GM18873 (cell line): ENCODE results near the gene NUP50.

ENCODE experiments used
- ATAC-seq: cut with Tn5 transposase; IDR thresholded peaks from one replicate; pipeline ENCODE4 v1.9.1; 2021; ENCODE audit warnings: mild to moderate bottlenecking, moderate library complexity, moderate number of reproducible peaks; ENCODE audit not compliant: unreplicated experiment, low FRiP score

Gene NUP50

GRCh38 chr22:45225732-45226502, 62.2 kb downstream of the NUP50 start:
- no peak for ATAC-seq

DNA sequence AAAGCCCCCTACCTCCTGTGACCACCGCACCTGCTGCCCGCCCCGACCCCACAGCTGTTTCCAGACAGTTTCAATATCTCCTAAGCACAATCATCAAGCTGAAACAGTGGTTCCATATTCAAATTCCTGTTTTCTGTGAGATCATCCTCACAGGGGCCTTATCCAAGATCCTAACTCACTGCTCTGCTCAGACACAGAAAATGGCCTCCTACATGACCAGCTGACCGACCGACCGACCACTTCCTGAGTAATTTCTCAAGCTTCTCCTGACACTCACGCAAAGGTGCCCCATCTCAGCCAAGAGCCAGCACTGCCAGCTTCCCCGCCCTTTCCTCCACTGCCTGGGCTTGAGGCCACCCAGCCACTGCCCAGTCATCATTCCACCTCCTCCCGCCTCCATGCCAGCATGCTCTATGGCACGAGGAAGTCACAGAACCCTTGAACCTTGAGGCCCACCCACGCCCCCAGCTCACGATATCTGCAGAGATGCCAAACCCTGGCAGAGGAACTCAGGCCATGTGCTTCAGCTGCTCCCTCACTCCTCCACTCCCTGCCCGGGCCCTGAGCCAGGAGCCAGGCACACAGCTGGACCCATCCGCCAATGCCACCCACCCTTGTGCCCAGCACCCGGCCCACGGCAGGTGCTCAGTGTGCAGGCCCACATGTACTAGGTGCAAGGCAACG, 62.9 kb downstream of the NUP50 start:
- no peak for ATAC-seq

GRCh38 chr22:45227645-45228400, 64.1 kb downstream of the NUP50 start:
- no peak for ATAC-seq

DNA sequence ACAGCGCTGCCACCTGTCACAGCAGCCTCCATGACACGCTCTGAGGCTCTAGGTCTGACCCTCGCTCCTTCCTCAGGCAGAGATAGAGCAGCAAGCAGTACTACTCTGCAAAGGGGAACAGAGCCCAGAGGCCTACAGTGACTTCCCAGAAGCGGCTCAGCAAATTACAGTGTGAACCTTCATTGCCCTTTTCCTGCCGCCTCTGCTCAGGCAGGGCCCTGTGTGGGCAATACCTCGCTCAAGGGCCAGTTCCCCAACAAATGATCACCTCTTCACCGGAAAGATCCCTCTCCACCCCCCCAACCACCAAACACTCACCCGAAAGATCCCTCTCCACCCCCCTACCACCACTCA, 64.7 kb downstream of the NUP50 start:
- no peak for ATAC-seq

- no peak for ATAC-seq
These were observed 65.5 kb downstream of the NUP50 start for GRCh38 chr22:45229181-45229580.

DNA sequence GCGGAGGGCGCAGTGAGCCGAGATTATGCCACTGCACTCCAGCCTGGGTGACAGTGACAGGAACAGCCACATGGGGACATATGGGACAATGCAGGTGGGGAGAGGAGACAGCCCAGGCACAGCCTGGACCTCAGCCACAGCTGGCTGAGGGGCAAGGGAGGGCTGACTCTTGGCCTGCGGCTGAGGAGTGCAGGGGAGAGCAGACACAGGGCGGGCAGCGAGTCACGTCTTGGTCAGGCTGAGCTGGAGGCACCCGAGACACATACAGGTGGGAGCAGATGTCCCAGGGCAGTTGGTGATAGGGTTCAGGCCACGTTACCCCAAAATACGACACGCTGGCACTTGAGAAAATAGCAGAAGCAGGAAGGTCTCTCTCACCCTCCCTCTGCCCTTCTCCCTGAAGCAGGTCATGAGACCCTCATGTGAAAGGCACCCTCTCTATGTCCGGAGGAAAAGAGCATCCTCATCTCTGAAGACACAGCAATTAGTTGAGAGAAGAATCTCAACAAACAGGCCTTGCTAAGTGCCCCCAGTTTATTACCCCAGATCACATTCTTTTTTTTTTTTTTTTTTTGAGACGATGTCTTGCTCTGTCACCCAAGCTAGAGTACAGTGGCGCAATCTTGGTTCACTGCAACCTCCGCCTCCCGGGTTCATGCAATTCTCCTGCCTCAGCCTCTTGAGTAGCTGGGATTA, 66.4 kb downstream of the NUP50 start:
- ATAC-seq = no peak

GRCh38 chr22:45231293-45231692, 67.6 kb downstream of the NUP50 start:
- no peak for ATAC-seq

DNA sequence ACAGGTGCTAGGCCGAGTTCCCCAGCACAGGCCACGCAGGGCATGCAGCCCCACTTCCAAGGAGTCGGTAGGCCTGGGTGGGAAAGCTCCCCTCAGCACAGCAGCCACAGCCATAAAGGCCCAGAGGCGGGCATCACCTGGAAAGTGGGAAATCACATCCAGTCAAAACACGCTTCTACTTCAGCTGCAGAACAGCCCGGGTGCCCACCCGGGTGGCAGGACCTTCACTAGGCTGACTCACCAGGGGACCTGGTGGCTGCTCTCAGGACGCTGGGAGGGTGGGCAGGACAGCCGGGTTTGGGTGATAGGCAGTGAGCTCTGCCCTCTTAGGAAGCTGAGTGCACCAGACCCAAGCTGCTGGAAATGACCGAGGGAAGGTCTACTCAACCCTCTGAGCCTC, 69.7 kb downstream of the NUP50 start:
- no peak for ATAC-seq

DNA sequence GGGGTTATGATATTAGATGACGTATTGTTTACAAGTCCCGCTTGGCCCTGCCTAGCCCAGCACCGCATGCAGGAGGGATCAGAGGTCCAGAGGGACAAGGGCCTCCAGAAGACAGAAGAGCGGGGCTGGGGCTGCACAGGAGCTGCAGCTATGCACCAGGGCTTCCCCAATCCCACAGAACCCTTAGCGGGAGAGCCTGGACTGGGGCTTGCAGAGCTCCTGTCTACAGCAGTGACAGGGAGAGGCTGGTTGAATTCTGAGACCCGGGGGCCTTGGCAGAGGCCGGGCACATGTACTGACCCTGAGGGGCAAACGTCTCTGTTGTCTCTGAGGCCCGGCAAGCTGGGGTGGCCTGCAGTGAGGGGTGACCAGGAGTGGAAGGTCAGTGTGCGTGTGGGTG, 70.1 kb downstream of the NUP50 start:
- ATAC-seq = no peak

- ATAC-seq = peak; percentile 67
These were observed 71.5 kb downstream of the NUP50 start for GRCh38 chr22:45235101-45235777.

DNA sequence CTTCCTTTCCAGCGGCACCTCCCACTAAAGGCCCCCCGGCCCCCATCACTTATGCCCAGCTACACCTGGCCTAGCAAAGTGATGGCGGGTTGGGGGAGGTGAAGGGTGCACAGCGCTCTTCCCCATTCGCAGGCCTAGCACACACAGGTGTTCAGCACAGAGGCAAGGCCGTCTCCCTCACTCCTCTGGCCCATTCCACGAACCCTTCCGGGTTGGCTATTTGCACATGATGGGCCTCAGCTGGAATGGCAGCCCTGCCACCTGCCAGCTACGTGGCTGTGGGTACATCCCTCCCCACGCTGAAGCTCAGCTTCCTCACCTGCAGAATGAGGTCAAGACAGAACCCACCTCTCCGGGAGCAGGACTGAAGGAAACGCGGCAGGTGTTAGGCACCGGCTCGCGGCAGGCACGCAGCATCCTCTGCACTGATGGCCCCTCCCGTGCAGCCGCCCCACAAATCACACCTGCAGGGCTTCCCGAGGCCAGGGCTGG, 72.2 kb downstream of the NUP50 start:
- no peak for ATAC-seq

- no peak for ATAC-seq
These were observed 73.6 kb downstream of the NUP50 start for GRCh38 chr22:45237065-45237990.
